GM18517 (cell line): ENCODE measurements around the gene OR10J5.
"Not testable (repeated sequence)": the region's sequence is repeated elsewhere in the genome, so short reads cannot be mapped to it uniquely, and the experiment has no call there.

Experiments used
- ATAC-seq: cut with Tn5 transposase; IDR thresholded peaks from one replicate; pipeline ENCODE4 v1.9.1; 2021; ENCODE audit warnings: mild to moderate bottlenecking, moderate library complexity; ENCODE audit not compliant: unreplicated experiment

The OR10J5 gene, protein sequence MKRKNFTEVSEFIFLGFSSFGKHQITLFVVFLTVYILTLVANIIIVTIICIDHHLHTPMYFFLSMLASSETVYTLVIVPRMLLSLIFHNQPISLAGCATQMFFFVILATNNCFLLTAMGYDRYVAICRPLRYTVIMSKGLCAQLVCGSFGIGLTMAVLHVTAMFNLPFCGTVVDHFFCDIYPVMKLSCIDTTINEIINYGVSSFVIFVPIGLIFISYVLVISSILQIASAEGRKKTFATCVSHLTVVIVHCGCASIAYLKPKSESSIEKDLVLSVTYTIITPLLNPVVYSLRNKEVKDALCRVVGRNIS

DNA sequence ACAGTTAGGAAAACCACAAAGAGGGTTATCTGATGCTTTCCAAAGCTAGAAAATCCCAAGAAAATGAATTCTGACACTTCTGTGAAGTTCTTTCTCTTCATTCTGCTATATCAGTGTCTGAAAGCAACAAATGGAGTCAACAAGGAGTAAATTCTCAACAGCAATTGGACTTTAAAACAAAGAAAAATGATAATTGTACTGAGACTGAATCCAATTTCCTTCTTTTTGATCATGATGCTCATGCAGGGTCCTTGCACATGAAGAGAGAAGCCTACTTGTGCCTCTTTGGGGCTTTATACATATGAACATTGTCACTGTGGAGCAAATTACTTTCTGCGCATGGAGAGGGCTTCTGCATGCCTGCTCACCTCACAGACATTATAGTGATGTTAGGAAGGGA is at the start of gene OR10J5:
OR10J5 (minus strand) TSS at position 101 of the 400 bp plus-strand sequence; CDS start at position 101, 0 bp downstream.
- no peak for ATAC-seq

DNA sequence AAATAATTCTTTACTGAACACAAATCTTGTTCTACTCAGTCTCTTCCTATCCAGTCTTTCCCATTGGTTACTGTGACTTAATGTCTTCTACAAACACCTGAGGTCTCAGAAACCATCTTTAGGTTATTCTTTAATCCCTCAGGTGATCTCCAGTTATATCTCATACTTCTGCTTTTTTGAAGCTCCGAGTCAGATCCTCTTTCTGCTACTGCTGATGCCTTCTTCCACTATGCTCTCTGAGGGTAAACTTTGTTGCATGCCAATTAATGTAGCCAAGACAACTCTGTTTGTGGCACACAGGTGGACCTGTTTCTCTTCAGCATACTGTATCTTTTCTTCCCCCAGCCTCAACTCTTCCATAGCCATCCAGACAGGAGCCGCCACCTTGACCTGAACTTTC is 48.7 kb upstream of the OR10J5 start:
- no peak for ATAC-seq

DNA sequence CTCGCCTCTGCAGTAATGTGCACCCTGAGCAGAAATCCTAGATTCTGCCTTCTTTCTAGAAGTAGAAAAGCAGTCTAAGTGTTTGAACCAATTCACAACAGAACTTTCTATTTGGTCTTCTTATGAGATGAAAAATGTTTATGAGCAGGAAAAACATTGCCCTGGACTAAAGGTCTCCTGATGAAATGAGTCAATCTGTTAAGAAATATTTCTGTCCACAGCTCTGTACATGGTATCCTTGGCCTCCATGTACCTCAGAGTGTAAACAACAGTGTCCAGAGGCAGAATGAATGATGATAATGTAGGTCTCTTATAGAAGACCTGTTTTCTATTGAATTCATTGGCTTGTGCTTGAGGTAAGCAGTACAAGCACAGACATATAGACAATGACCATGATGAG is 45.6 kb upstream of the OR10J5 start:
- no peak for ATAC-seq

DNA sequence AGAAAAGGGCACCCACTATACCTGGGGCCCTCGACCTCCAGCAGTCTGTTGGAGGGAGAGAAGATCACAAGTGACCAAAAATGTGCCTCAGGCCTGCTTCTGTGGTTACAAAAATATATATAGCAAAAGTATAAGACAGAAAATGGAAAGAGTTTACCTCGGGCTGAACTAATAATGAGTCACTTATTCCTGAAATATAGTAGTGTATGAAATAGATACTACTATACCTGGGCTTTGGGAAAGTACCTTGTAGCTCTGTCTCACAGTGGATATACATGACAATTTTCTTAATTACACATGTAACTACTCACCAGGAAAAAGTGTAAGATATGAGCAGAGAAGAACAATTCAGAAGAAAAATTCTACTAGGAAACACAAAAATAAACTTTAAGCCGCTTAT is 44.5 kb upstream of the OR10J5 start:
- no peak for ATAC-seq

DNA sequence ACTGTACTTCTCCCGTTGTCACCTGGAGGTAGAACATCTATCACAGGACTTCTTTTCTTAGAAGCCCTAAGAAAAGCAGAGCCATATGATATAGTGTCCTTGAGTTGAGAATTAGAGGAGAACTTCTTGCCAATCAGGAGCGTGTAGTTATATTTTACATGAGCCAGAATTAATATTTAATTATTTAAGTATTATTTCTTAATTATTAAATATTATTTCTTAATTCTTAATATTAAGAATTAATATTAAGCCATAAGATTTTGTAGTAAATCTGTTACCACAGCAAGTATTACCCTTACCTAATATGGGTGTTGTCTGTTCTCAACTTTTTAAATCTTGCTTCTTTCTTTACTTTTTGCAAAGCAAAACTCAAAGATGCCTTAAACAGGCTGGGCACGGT is 41.6 kb upstream of the OR10J5 start:
- no peak for ATAC-seq

DNA sequence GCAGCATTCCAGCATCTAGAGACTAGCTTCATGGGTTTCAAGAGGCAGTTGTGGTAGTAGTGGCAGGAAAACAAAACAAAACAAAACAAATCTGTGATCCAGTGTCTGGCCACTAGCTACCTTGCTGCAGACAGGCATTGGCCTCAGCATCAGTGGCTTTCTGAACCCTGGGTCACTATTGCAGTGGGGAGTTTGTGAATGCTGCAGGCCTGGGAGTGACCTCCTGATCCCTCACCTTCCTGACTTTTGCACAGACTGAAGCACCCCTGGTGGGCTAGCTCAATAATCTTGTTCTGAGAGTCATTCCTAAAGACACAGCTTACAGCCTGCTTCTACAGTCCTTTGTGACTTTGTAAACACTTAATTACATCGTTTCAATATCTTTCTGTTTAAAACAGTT is 26.9 kb upstream of the OR10J5 start:
- no peak for ATAC-seq

DNA sequence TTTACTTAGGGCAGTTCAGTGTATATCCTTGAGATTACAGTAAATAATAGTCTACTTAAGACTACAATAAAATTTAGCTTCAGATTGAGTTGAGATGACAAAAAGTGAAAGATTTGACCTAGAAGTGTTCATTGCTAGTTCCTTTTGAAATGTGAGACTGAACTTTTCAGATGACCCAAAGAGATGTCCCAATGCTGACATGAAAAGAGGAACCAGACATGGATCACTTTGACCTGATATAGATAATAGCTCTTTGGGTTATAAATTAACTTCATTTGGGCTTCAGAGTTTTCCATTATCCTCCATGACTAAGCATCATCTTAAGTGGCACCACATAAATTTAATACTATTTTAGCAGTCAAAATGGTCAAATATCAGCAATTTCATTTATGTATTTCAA is 25.7 kb upstream of the OR10J5 start:
- ATAC-seq, result no peak

DNA sequence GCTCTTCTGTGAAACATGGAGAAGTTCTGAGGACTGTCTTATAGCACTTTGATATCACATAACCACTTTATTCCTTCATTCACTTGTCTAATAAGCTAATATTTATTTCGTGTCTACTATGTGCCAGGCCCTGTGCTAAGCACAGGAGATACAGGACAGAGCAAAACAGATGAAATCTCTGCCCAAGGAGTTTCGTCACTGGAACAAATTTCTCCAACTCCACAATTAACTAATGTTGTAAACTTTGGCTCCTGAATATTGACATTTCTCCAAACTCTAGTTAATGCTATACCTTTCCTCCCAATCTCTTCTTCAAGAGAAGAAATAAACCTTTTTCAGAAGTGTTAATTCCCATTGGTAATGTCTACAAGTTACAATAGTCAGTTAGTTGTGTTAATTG is 24.8 kb upstream of the OR10J5 start:
- ATAC-seq, result no peak

DNA sequence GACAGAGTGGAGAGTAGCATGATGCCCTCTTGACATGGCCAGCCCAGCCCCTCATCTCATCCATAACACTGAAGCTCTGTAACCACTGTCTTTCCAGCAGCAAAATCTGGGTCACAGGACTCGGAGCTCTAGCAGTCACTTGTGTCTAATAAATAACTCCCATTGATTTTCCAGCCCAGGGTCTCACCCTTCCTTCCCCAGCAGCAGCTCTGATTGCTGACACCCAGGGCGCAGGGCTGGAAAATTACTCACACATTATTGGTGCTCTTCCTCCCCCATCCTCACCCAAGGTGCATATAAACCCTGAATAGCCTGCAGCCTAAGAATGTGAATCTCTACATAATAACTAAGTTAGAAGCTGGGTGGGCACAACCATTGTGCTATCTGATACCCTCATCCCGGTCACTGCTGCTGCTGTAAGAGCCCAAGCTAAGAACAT is 21.1 kb upstream of the OR10J5 start:
- ATAC-seq, result no peak

DNA sequence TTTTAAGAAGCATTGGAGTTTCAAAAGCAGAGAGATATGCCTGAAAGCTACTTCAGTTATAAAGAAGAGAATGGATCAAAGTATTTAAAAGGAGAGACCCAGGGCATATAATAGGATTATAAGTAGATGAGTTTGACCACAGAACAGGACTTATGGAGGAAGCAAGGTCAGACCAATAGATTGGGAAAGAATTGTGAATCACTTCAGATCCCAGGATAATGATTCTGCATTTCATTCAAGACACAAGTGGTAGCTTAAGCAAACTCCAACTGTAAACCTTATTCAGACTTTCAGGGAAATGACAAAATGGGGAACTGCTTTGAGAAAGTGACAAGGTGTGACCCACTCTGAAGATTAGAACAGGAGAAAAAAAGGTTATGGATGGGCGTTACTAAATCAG is 18.9 kb upstream of the OR10J5 start:
- no peak for ATAC-seq

DNA sequence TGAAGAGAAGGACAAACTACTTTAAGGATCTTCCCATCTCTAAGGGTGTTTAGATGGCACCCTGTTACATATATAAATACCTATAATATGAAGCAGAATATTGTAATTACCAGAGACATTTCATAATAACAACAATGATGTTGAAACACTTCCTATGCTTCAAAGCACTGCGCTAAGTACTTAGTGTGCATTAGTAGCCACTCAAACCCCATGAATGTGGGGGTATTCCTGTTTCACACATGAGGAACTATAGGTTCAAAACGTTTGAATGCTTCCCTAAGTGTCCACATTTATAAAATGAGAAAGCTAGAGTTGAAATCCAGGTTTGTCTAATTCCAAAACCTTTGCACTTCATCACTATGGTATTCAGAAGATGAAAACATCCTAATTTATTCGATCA is 18.5 kb upstream of the OR10J5 start:
- ATAC-seq, result no peak

DNA sequence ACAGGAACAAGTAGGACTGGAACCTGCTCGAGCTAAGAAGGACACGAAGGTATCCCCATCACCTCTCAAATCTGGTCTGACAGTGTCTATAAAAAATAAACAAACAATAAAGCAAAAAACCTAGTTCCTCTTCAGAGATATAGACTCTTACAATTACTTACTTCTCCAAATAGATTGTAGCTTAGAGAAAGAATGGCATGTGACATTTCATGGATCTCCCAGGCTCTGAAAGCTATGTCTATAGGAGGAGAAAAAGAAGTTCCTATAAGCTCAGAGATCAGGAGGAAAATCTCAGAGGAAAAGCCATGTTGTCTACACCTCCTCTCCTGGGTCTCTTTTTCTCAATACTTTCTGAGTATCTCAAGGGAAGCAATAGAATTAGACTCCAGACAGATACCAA is 12.3 kb upstream of the OR10J5 start:
- ATAC-seq, result no peak

DNA sequence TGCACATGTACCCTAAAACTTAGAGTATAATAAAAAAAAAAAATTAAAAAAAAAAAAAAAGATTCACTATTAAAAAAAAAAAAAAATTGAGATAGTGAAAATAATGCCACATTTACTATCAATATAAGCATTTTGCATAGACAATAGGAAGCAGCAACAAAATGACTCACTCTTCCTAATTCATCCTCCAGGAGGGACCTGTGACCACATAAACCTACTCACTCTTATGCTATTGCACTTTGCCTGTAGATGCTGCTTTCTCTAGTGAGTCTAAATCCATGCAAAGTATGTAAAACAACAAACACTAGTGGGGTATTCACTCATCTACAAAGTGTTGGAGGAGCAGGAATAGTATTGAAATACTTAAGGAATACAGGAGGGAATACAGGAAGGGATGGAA is 2.9 kb downstream of the OR10J5 start:
- no peak for ATAC-seq

DNA sequence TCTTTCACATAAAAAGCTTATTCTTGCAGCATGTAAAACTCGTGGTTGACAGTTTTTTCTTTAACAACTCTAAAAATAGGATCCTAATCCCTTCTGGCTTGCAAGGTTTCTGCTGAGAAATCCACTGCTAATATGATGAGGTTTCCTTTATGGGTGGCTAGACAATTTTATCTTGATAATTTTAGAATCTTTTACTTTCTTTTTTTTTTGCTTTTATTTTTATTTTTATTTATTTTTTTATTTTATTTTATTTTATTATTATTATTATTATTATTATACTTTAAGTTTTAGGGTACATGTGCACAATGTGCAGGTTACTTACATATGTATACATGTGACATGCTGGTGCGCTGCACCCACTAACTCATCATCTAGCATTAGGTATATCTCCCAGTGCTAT is 11.0 kb downstream of the OR10J5 start:
- ATAC-seq, result not testable (repeated sequence)

DNA sequence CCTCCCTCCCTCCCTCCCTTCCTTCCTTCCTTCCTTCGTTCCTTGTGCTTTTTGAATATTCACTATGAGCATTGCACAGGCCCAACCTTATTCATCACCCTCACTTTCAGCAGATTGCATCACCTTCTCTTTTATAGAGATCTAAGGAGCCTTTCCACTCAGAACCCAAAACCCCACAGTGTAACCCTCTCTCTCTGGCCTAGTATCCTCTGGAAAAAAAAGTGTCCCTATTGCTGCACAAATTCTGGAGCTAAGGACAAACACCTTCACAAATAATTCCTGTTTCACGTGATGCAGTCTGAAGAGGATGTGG is 25.6 kb downstream of the OR10J5 start:
- ATAC-seq, result no peak

DNA sequence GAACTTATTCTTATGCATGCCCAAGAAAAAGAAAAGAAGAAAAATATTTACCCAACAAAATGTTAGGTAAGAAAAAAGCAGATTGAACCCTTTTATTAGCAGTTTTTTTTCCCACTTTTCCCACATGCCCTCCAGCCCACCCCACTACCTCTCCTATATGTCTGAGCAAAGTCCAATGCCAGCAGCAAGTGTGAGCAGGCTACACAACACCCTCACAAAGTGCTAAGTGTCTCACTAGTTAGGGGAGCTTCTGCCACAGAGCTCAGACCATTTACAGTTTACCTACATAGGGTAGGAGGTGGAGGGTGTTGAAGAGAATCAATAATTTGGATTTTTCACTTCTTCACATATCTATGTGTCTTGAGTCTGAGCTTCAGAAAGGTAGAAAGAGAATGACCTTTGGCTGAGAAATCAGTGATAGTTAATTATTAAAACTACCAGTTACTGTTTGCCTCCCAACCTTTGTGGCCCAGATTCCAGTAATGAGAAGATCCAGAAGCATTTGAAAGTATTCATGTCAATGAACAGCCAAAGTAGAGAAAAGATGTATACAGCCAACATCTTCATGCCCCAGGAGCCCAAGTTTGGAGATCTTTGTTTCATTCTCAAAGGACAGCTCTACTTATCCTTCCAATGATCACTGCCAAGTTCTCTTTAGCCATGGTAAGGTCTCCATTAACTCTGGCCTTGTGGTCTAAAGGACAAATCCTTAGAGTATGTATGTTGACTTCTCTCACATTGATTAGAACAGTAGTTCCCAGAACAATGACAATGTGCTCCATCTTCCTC is 26.2 kb downstream of the OR10J5 start:
- no peak for ATAC-seq

DNA sequence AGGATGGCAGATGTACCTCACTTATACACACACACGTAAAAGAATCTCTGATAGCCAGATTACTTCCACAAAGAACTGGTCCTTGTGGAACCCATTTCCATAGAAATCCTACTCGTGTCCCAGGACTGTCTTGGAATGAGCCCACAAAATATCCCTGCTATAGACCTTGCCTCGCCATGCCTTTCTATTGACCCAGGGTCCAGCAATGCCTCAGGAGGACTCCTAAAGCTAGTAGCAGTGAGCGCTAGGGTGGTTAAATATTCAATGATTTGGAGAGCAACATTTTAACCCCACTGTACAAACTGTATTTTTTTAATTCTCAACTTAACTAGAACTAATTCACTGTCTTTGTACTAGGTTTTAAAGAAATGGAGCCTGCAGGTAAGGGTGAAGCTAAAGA is 26.9 kb downstream of the OR10J5 start:
- ATAC-seq, result no peak

DNA sequence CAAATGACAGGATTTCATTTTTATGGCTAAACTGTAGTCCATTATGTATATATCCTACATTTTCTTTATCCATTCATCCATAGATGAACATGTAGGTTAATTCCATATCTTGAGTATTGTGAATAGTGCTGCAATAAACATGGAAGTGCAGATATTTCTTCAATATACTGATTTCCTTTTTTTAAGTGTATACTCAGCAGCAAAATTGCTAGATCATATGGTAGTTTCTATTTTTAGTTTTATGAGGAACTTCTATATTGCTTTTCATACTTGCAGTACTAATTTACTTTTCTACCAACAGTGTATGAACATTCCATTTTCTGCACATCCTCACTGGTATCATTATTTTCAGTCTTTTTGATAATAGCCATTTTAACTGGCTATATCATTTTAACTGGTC is 30.1 kb downstream of the OR10J5 start:
- no peak for ATAC-seq

DNA sequence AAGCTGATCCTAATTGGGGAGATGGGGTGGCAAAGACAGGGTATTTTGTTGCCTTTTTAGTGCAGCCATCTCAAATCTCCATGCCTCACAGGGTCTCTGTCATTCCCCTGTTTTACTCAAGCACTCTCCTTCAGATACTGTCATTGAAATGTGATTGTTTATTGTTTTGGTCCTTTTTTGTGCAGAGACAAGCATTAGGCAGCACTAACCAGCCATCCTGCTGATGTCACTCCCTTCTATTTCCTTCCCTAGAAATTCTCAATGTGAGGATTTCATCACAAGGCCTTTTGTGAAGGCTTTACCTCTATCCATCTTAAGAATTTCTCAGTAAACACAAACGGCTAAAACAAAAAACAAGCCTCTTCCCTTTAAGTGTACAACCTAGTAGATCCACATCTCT is 34.7 kb downstream of the OR10J5 start:
- ATAC-seq, result no peak

DNA sequence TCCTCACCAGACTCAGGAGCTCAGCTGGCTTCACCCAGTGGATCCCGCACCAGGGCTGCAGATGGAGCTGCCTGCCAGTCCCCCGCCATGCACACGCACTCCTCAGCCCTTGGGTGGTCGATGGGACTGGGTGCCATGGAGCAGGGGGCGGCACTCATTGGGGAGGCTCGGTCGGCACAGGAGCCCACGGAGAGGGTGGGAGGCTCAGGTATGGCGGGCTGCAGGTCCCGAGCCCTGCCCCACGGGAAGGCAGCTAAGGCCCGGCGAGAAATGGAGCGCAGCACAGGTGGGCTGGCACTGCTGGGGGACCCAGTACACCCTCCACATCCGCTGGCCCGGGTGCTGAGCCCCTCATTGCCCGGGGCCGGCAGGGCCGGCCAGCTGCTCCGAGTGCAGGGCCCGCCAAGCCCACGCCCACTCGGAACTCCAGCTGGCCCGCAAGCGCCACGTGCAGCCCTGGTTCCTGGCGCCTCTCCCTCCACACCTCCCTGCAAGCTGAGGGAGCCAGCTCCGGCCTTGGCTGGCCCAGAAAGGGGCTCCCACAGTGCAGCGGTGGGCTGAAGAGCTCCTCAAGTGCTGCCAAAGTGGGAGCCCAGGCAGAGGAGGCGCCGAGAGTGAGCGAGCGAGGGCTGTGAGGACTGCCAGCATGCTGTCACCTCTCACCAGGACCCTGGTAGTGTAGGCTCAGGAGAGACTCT is 41.1 kb downstream of the OR10J5 start:
- ATAC-seq, result not testable (repeated sequence)

DNA sequence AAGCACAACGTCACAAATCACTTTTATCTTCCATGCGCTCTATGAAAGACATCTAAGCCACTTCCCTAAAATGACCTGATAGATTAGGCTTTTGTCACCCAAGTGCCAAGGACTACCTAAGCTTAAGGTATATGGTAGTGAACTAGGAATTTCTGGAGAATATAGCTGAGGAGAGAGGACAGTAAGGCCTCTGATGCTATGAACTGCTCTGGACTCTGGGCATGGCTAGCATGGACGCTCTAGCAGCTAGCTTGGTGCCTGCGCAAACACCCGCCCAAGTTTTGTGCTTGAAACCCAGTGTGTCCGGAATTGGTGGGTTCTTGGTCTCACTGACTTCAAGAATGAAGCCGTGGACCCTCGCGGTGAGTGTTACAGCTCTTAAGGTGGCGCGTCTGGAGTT is 42.5 kb downstream of the OR10J5 start:
- ATAC-seq, result no peak
